Smooth muscle cell (in vitro differentiated cells): ENCODE data around the gene CCNI2. TPM values are rescaled to one million over a fixed set of nuclear protein-coding genes. Genes with fewer than 3 reads are reported as not detected.
A peak's percentile ranks its signal among the peaks of the same experiment; 100 is the strongest.

ENCODE experiments used
- DNase-seq: peaks from one replicate; lab custom pipeline; 2025; ENCODE audit not compliant: unreplicated experiment; lab: John Stamatoyannopoulos, UW
- H2AFZ ChIP-seq: fragments of 200-600 bp; sonication (generic); 2 replicates; pipeline ENCODE4 v1.6.0; 2016; ENCODE audit warnings: antibody characterized with exemption, low read depth, mild to moderate bottlenecking
- H3F3A ChIP-seq: fragments of 200-600 bp; sonication (generic); 2 replicates; pipeline ENCODE4 v1.6.0; 2017; ENCODE audit warnings: antibody characterized with exemption, low read depth
- H3K27ac ChIP-seq: fragments of 200-600 bp; sonication (generic); 2 replicates; pipeline ENCODE4 v1.5.1; 2016; ENCODE audit warnings: low read depth, mild to moderate bottlenecking
- H3K27me3 ChIP-seq: fragments of 200-600 bp; sonication (generic); 2 replicates; pipeline ENCODE4 v1.6.1; 2016; ENCODE audit warnings: low read depth, mild to moderate bottlenecking
- H3K36me3 ChIP-seq: fragments of 200-600 bp; sonication (generic); 2 replicates; pipeline ENCODE4 v1.5.1; 2016; ENCODE audit warnings: low read depth
- H3K4me1 ChIP-seq: fragments of 200-600 bp; sonication (generic); 2 replicates; pipeline ENCODE4 v1.5.1; 2016; ENCODE audit warnings: low read depth
- H3K4me2 ChIP-seq: fragments of 200-600 bp; sonication (generic); 2 replicates; pipeline ENCODE4 v1.6.0; 2016; ENCODE audit warnings: mild to moderate bottlenecking
- H3K4me3 ChIP-seq: fragments of 200-600 bp; sonication (generic); 2 replicates; pipeline ENCODE4 v1.5.1; 2016; ENCODE audit warnings: mild to moderate bottlenecking
- H3K79me2 ChIP-seq: fragments of 200-600 bp; sonication (generic); 2 replicates; pipeline ENCODE4 v1.6.0; 2016; ENCODE audit warnings: low read depth, mild to moderate bottlenecking
- H3K9ac ChIP-seq: fragments of 200-600 bp; sonication (generic); 2 replicates; pipeline ENCODE4 v1.6.0; 2016; ENCODE audit warnings: low read depth
- H3K9me3 ChIP-seq: fragments of 200-600 bp; sonication (generic); replicated peaks from 2 replicates; pipeline ENCODE4 v1.5.1; 2016; ENCODE audit warnings: low read depth
- H4K20me1 ChIP-seq: fragments of 200-600 bp; sonication (generic); 2 replicates; pipeline ENCODE4 v1.6.0; 2016; ENCODE audit warnings: low read depth
- CTCF ChIP-seq: fragments of 200-600 bp; sonication (generic); IDR thresholded peaks from 2 replicates; pipeline ENCODE4 v1.5.1; 2017; ENCODE audit warnings: borderline replicate concordance, mild to moderate bottlenecking, antibody characterized with exemption; ENCODE audit not compliant: insufficient read depth, poor library complexity, severe bottlenecking
- WGBS: methylation state at CpG from one replicate; pipeline ENCODE4 v1.1.7; 2016; ENCODE audit warnings: low lambda C conversion rate; 5-methylcytosine and 5-hydroxymethylcytosine counted together
- polyA plus RNA-seq: library from polyadenylated mRNA; unstranded; fragments of >200 nt; fragmentation: Nextera tagmentation; extraction: Ambion mirVana; gene quantifications from 2 replicates; pipeline ENCODE4 v1.2.1, GENCODE V29; 2016
- total RNA-seq: library from RNA; depleted of rRNA; stranded (reverse); fragments of >200 nt; gene quantifications from 2 replicates; pipeline ENCODE4 v1.2.3, GENCODE V29; 2014

The CCNI2 gene
- total and polyA plus RNA-seq, 2 experiments from 2014 or later, result 0.36 to 0.41 TPM

DNA sequence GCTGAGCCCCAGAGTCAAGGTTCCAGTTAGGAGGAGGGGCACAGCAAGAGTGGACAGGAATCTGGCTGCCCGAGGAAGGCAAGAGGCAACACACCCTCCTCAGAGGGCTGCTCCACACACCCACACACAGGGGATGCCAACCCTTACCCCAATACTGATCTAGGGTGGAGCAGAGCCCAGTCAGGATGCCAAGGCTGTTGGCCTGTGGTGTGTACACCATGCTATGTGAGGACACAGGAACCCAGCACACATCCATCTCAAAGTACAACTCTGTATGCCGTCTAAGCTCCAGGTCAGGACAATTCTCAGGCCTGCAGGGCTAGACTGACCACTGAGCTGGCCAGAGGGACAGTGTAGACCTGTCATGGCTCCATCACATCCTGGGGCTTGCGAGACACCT lies 27.2 kb downstream of the CCNI2 start:
- no peaks in the 10 kb centered on the region for H3K36me3 ChIP-seq
- no peak overlapping the region for H3K9ac ChIP-seq
- no peak overlapping the region for H2AFZ ChIP-seq
- H3K27ac ChIP-seq, result no peak overlapping the region
- DNase-seq, result no peak
- H3K79me2 ChIP-seq, result peaks cover 66% of the 10 kb centered on the region
- no peaks in the 10 kb centered on the region for H3K9me3 ChIP-seq
- H4K20me1 ChIP-seq, result peaks cover 61% of the 10 kb centered on the region
- no peaks in the 10 kb centered on the region for H3F3A ChIP-seq
- WGBS, result 60% methylated on average over 3 of the region's 3 CpGs
- no peak overlapping the region for H3K4me2 ChIP-seq
- no peak for TF ChIP-seq CTCF
- no peaks in the 10 kb centered on the region for H3K27me3 ChIP-seq
- H3K4me1 ChIP-seq, result peaks cover 23% of the 10 kb centered on the region
- no peak overlapping the region for H3K4me3 ChIP-seq

DNA sequence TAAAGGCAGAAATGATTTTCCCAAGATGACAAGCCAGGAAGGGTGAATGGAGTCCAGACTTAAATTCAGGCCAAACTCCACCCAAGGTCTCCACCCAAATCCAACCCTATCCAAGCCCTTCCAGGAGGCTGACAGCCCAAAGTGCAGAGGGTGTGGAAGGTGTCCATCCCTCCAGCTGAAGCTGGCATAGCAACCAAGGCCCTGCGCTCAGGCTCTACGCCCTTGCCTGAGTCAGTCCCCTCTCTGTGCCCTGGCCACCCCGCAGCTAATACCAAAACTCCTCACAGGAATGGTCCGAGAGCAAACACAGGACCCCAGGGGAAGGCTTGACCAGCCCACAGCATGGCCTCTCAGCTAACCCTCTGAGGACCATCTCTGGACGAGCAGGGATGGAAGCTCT lies 27.7 kb downstream of the CCNI2 start:
- Histone ChIP-seq H3K36me3 (no peaks in the 10 kb centered on the region), H3K9me3 (no peaks in the 10 kb centered on the region), H3K9ac (no peak overlapping the region), H4K20me1 (peaks cover 58% of the 10 kb centered on the region), H3K4me2 (peak overlapping the region; percentile 86), H3K4me1 (peaks cover 23% of the 10 kb centered on the region), H3K27ac (no peak overlapping the region), H2AFZ (no peak overlapping the region), H3K79me2 (peaks cover 63% of the 10 kb centered on the region), H3K4me3 (no peak overlapping the region), H3K27me3 (no peaks in the 10 kb centered on the region), H3F3A (no peaks in the 10 kb centered on the region)
- WGBS, result 88% methylated on average over 5 of the region's 5 CpGs
- TF ChIP-seq CTCF, result no peak
- no peak for DNase-seq

GRCh38 chr5:132775476-132775961 lies 28.3 kb downstream of the CCNI2 start:
- no peaks in the 10 kb centered on the region for H3K27me3 ChIP-seq
- TF ChIP-seq CTCF, result no peak
- peaks cover 53% of the 10 kb centered on the region for H4K20me1 ChIP-seq
- H3K4me3 ChIP-seq, result peak overlapping the region; percentile 59
- no peaks in the 10 kb centered on the region for H3K36me3 ChIP-seq
- WGBS, result 57% methylated on average over 7 of the region's 7 CpGs
- H3K9me3 ChIP-seq, result no peaks in the 10 kb centered on the region
- no peaks in the 10 kb centered on the region for H3F3A ChIP-seq
- no peak overlapping the region for H2AFZ ChIP-seq
- peak overlapping the region; percentile 67 for H3K27ac ChIP-seq
- no peak for DNase-seq
- peak overlapping the region; percentile 86 for H3K4me2 ChIP-seq
- peak overlapping the region; percentile 66 for H3K9ac ChIP-seq
- peaks cover 57% of the 10 kb centered on the region for H3K79me2 ChIP-seq
- peaks cover 23% of the 10 kb centered on the region for H3K4me1 ChIP-seq
